Cerebellar cortex (tissue), 1 donor: ENCODE data around the gene CORO2A.

Experiments used
- DNase-seq: peaks from one replicate; pipeline ENCODE4 v3.0.0-alpha.2; 2015; ENCODE audit warnings: low spot score

Gene CORO2A, protein sequence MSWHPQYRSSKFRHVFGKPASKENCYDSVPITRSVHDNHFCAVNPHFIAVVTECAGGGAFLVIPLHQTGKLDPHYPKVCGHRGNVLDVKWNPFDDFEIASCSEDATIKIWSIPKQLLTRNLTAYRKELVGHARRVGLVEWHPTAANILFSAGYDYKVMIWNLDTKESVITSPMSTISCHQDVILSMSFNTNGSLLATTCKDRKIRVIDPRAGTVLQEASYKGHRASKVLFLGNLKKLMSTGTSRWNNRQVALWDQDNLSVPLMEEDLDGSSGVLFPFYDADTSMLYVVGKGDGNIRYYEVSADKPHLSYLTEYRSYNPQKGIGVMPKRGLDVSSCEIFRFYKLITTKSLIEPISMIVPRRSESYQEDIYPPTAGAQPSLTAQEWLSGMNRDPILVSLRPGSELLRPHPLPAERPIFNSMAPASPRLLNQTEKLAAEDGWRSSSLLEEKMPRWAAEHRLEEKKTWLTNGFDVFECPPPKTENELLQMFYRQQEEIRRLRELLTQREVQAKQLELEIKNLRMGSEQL

DNA sequence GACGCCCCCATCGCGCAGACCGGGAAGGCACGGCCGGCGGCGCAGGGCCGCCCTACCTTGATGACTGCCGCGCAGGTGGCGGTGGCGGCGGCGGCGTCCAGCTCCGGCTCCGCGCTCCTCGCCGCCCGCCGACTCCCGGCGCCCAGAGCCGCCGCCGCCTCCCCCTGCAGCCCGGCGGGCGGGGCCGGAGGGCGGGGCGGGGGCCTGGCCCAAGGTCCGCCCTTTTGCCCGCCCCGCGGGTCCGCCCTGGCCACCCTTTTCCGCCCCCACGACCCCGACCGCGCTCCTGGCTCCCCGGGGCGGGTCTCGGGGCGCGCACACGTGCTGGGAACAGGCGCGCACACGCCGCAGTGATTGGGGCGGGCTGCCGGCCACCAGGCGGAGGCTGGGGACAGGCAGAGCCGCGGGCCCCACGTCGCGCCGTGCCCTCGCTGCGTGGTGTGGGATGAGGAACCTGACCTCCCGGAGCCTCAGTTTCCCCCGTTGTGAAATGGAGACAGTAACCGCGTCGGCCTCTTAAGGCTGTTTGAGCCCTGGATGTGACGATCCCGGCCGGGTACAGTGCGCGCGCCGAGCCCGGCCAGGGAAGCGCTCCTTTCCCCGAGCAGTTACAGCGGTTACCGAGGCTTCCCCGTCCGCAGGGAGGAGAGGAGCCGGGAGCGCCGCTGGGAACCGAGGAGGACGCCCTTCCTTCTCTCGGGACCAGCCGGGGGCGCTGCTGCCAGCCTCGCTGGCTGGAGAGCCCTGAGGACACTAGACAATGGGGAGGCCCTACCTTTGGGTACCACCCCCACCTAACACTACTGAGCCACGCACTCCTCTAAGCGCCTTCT is at the start of gene CORO2A:
TSS of gene CORO2A (minus strand) at position 135 of the 833 bp plus-strand sequence. CDS start 34,977 bp downstream, outside the sequence.
- DNase-seq: peak; percentile 83

DNA sequence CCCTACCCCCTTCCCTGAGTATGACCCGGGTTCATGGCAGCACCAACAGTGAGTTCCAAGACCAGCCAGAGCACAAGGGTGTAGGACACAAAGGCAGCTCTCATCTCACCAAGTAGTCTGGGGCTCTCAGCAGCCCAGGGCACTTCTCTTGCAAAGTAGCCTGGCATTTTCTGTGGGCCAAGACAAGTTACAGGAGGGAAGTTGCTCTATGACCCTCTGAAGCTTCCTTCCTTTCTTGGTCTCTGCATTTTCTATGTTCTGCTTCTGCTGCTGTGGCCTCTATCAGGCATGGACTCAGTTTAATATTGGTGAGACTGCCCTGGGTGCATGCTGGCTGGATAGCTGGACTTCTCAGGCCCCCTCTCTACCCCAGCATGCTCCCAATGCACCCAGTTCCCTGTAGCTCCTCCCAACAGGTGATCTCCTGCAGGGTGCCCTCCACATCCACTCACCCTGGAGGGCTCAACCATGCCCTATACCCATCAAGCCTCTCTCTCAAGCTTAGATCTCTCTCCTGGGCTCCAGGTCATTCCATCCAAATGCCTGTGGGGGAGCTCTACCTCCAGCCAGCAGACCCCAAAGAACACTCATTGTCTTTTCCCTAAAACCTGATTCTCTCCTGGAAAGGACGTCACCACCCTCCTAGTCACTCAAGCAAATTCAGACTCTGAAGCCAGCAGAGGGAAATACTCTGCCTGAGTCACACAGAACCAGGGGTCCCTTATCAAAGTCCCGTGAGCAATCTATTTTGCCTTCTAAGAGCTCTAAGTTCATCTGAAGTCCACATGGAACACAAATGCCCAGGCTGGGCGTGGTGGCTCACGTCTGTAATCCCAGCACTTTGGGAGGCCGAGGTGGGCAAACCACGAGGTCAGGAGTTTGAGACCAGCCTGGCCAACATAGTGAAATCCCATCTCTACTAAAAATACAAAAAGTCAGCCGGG is 49.2 kb upstream of the CORO2A start:
- DNase-seq: no peak

- no peak for DNase-seq
Measured at GRCh38 chr9:98240475-98240874, 48.0 kb upstream of the CORO2A start.

DNA sequence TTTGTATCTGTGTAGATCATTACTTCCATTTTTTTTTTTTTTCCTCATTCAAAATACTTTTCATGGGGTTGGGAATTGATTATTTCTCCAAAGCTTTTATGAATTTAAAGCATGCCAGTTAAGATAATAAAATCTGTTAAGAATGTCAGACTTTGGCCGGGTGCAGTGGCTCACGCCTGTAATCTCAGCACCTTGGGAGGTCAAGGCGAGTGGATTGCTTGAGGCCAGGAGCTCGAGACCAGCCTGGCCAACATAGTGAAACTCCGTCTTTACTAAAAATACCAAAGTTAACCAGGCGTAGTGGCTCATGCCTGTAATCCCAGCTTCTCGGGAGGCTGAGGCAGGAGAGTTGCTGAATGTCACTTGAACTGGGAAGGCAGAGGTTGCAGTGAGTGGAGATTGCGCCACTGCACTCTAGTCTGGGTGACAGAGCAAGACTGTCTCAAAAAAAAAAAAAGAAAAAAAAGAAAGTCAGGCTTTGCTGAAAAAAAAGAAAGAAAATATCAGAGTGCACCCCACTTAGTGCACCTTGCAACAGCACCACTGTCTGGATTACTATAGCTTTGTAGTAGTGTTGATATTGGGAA is 44.6 kb upstream of the CORO2A start:
- DNase-seq: no peak

GRCh38 chr9:98235126-98235525 is 42.7 kb upstream of the CORO2A start:
- DNase-seq: no peak

DNA sequence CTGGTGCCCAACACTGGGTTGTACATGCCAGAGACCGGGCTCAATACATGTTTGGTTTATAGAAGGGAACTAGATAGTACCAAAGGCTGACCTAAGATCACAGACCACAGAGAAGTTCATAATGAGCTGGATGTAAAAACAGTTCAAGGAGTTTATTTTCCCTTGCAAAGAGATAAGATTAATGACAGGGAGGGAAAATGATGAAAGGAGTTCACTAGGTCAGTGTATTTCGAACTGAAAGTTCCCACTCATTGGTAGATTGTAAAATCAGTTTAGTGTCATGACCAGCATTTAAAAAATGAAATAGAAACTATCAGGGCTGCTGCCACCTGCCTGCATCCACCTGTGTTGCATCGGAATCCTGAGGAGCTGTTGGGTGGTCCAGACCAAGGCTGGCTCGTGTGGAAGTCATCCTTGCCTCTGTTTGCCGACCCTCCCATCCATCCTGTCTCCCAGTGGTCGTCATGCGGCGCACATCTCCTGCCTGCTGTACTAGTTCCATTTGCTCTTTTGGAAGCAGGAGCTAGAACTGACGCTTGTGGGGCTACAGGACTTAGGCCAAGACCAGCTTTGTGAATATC is 41.9 kb upstream of the CORO2A start:
- DNase-seq: no peak

GRCh38 chr9:98232926-98233325 is 40.5 kb upstream of the CORO2A start:
- DNase-seq: no peak

DNA sequence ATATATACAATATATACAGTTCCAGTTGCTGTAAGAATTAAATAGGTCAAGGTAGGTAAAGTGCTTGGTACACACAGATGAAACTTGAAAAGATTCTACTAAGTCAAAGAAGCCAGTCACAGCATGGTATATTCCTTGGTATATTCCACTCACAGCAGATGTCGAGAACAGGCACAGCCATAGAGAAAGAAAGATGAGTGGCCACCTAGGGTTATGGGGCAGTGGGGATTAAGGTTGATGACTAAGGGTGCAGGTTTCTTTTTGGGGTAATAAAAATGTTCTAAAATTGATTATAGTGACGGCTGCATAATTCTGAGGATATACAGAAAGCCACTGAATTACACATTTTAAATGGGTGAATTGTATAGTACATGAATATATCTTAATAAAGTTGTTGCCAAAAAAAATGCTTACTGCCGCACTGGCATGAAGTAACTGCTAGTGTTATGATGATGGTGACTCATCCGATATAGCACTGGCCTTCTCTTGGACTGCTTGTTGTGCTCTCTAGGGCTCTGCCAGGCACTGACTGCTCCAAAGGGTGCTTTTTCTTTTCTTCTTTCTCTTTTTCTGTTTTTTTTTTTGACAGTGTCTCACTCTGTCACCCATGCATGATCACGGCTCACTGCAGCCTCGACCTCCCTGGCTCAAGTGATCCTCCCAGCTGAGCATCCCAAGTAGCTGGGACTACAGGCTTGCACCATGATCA is 39.5 kb upstream of the CORO2A start:
- DNase-seq: no peak

GRCh38 chr9:98230789-98231188 is 38.4 kb upstream of the CORO2A start:
- no peak for DNase-seq

GRCh38 chr9:98230304-98230703 is 37.9 kb upstream of the CORO2A start:
- DNase-seq: no peak

GRCh38 chr9:98229620-98230019 is 37.2 kb upstream of the CORO2A start:
- no peak for DNase-seq

GRCh38 chr9:98229090-98229395 is 36.6 kb upstream of the CORO2A start:
- no peak for DNase-seq

- DNase-seq: no peak
Measured at GRCh38 chr9:98228392-98229089, 36.1 kb upstream of the CORO2A start.

- no peak for DNase-seq
Measured at GRCh38 chr9:98227883-98228282, 35.4 kb upstream of the CORO2A start.

DNA sequence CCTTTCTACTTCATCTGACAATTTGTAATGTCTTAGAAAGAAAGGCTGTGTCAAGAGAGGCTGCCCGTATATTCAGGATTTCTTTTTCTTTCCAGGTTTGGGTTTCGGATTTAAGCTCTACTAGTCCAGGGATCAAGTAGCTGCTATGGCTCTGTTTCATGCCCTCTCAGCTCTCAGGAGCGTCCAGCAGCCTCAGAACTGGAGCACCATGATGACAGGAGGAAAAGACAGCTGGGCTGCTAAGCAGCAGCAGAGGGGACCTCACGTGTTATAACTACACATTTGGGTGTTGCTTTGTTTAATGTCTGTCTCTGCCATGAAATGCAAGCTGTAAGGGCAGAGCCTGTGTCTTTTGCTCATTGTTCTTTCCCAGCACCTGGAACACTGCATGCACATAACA is 34.5 kb upstream of the CORO2A start:
- DNase-seq: no peak

- DNase-seq: no peak
Measured at GRCh38 chr9:98226516-98226915, 34.1 kb upstream of the CORO2A start.

GRCh38 chr9:98225015-98225442 is 32.6 kb upstream of the CORO2A start:
- DNase-seq: no peak

GRCh38 chr9:98222885-98223691 is 30.7 kb upstream of the CORO2A start:
- DNase-seq: peak; percentile 74

- DNase-seq: no peak
Measured at GRCh38 chr9:98220911-98221310, 28.5 kb upstream of the CORO2A start.
